Trophoblast cell (in vitro differentiated cells and primary cell): ENCODE measurements around the gene GRIA4.

Experiments used
- DNase-seq, 2 donors: peaks; one replicate each; pipeline ENCODE4 v3.0.0-alpha.2; 2016
- H2AFZ ChIP-seq: 2 replicates; pipeline ENCODE4 v1.6.1; 2013; ENCODE audit warnings: low read length, moderate library complexity, mild to moderate bottlenecking; ENCODE audit not compliant: insufficient read depth, poor library complexity
- H2AK5ac ChIP-seq: 2 replicates; pipeline ENCODE4 v1.6.1; 2013; ENCODE audit warnings: mild to moderate bottlenecking, low read length
- H2BK120ac ChIP-seq: 2 replicates; pipeline ENCODE4 v1.6.1; 2013; ENCODE audit warnings: low read length, mild to moderate bottlenecking, moderate library complexity; ENCODE audit not compliant: insufficient read depth, poor library complexity
- H2BK12ac ChIP-seq: 2 replicates; pipeline ENCODE4 v1.6.1; 2013; ENCODE audit warnings: mild to moderate bottlenecking, low read length, moderate library complexity
- H2BK5ac ChIP-seq: 2 replicates; pipeline ENCODE4 v1.6.1; 2013; ENCODE audit warnings: low read length, low read depth, moderate library complexity, mild to moderate bottlenecking; ENCODE audit not compliant: poor library complexity
- H3K14ac ChIP-seq: 2 replicates; pipeline ENCODE4 v1.6.1; 2013; ENCODE audit warnings: mild to moderate bottlenecking, low read length
- H3K18ac ChIP-seq: 2 replicates; pipeline ENCODE4 v1.6.1; 2013; ENCODE audit warnings: mild to moderate bottlenecking, low read length
- H3K23ac ChIP-seq: 2 replicates; pipeline ENCODE4 v1.6.1; 2013; ENCODE audit warnings: low read length
- H3K27ac ChIP-seq: 2 replicates; pipeline ENCODE4 v1.5.1; 2013; ENCODE audit warnings: low read depth, mild to moderate bottlenecking, inconsistent platforms, low read length, moderate library complexity
- H3K27me3 ChIP-seq: 2 replicates; pipeline ENCODE4 v1.6.1; 2013; ENCODE audit warnings: inconsistent platforms, mild to moderate bottlenecking, low read length, moderate library complexity; ENCODE audit not compliant: insufficient read depth
- H3K36me3 ChIP-seq, 2 experiments: 1 replicate in 1 of 2; 2 replicates in 1 of 2; pipeline ENCODE4 v1.6.1; 2013; ENCODE audit warnings: low read length in 2 of 2, mild to moderate bottlenecking in 2 of 2, moderate library complexity in 1 of 2; ENCODE audit not compliant: insufficient read depth in 2 of 2, control insufficient read depth in 1 of 2
- H3K4ac ChIP-seq: 2 replicates; pipeline ENCODE4 v1.6.1; 2013; ENCODE audit warnings: low read depth, mild to moderate bottlenecking, low read length, moderate library complexity
- H3K4me1 ChIP-seq, 2 experiments: 1 replicate in 1 of 2; 2 replicates in 1 of 2; pipeline ENCODE4 v1.6.1; 2013; ENCODE audit warnings: low read length in 2 of 2, mild to moderate bottlenecking in 2 of 2, moderate library complexity in 1 of 2; ENCODE audit not compliant: insufficient read depth in 2 of 2, control insufficient read depth in 1 of 2
- H3K4me2 ChIP-seq: 2 replicates; pipeline ENCODE4 v1.6.1; 2013; ENCODE audit warnings: inconsistent platforms, mild to moderate bottlenecking, low read length, moderate library complexity
- H3K4me3 ChIP-seq: 2 replicates; pipeline ENCODE4 v1.5.1; 2013; ENCODE audit warnings: mild to moderate bottlenecking, low read depth, low read length, inconsistent platforms
- H3K79me1 ChIP-seq: one replicate; pipeline ENCODE4 v1.6.1; 2013; ENCODE audit warnings: low read length
- H3K79me2 ChIP-seq: 2 replicates; pipeline ENCODE4 v1.6.1; 2013; ENCODE audit warnings: low read length, mild to moderate bottlenecking; ENCODE audit not compliant: control insufficient read depth, insufficient read depth, poor library complexity
- H3K9ac ChIP-seq: 2 replicates; pipeline ENCODE4 v1.6.1; 2013; ENCODE audit warnings: mild to moderate bottlenecking, low read length
- H3K9me3 ChIP-seq: 2 replicates; pipeline ENCODE4 v1.6.1; 2013; ENCODE audit warnings: low read depth, mild to moderate bottlenecking, control low read depth, inconsistent platforms, low read length; ENCODE audit not compliant: insufficient read depth
- H4K12ac ChIP-seq: 2 replicates; pipeline ENCODE4 v1.6.1; 2013; ENCODE audit warnings: low read depth, mild to moderate bottlenecking, low read length, moderate library complexity
- H4K8ac ChIP-seq: 2 replicates; pipeline ENCODE4 v1.6.1; 2013; ENCODE audit warnings: low read depth, mild to moderate bottlenecking, low read length, moderate library complexity
- H4K91ac ChIP-seq: one replicate; pipeline ENCODE4 v1.6.1; 2013; ENCODE audit warnings: low read depth, mild to moderate bottlenecking, low read length, moderate library complexity
- WGBS: extraction: QIAGEN DNeasy Blood & Tissue Kit; methylation state at CpG from one replicate; pipeline ENCODE4 v1.1.7; 2013; ENCODE audit warnings: missing lambda C conversion rate; ENCODE audit not compliant: insufficient read length, insufficient coverage; ENCODE audit errors: extremely low coverage; 5-methylcytosine and 5-hydroxymethylcytosine counted together

GRIA4 gene

DNA sequence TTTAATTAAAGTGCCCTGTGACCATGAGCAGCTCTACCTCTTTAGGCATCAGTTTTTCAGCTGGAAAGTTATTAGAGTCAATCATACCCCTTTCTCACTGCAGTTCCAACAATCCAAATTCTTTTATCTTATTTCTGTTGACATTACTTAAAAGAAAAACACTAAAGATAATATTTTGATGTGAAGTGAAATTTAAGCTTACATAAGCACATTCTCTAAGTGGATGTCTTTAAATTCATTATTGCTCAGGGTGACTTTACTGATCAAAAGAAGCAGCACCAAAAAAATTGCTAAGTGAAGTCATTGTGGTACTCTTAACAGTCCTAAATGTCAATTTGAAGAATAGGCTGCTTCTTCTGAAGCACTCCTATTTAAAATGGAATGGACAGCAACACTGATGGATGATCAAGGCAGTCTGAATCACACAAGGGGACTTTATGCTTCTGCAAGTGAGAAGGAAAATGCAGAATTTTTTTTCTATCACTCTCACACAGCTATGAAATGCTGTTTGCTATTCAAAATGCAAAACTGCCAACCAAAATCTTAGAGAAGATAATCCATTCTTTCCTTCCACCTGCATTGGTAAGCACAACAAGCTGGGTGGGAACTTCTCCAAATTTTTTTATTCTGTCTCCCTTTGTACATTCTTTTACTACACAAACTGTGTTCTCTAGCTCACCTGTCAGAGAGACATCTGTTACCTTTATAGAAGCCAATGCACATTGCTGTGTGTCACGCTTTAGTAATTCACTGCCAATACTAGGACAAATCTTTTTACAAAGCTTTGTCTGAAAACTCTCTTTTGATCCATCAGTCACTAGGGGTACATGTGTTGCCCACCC, 179.9 kb downstream of the GRIA4 start:
- Histone ChIP-seq H2BK12ac (no peak overlapping the region), H3K18ac (no peak overlapping the region), H3K4me2 (no peak overlapping the region), H3K27ac (no peak overlapping the region), H3K9me3 (no peaks in the 10 kb centered on the region), H3K14ac (no peak overlapping the region), H3K36me3 (no peaks in the 10 kb centered on the region), H4K12ac (no peak overlapping the region), H2BK120ac (no peak overlapping the region), H2BK5ac (no peak overlapping the region), H3K23ac (no peak overlapping the region), H4K8ac (no peak overlapping the region), H3K4ac (no peak overlapping the region), H3K79me2 (no peaks in the 10 kb centered on the region), H3K9ac (no peak overlapping the region), H4K91ac (no peak overlapping the region), H3K27me3 (no peaks in the 10 kb centered on the region), H3K4me3 (no peak overlapping the region), H2AFZ (no peak overlapping the region), H2AK5ac (no peak overlapping the region), H3K79me1 (no peaks in the 10 kb centered on the region), H3K4me1 (no peaks in the 10 kb centered on the region)
- no peak for DNase-seq
- WGBS: no CpG with 5 or more reads among the region's 1 CpG

DNA sequence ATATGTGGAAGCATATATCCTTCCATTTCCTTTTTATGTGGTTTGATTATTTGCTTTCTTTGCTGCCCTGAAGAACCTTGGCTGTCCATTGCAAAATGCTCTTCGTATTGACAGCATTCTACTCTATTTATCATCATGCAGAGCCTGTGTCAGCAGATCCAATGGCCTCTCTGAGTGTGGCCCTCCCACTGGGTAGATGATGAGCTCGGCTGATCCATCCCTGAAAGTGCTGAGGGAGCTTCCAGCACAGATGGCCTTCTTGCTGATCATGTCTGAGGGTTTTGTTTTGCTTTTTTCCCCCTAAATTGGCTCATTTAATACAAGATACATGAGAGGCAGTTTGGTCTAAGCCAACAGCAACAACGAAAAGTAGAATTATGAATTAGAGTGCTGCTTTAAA, 181.0 kb downstream of the GRIA4 start:
- H3K9me3 ChIP-seq: no peaks in the 10 kb centered on the region
- no peak overlapping the region for H2BK12ac ChIP-seq
- H3K27ac ChIP-seq: no peak overlapping the region
- H3K79me2 ChIP-seq: no peaks in the 10 kb centered on the region
- H3K18ac ChIP-seq: no peak overlapping the region
- H3K4me2 ChIP-seq: no peak overlapping the region
- no peak overlapping the region for H4K91ac ChIP-seq
- no peaks in the 10 kb centered on the region for H3K79me1 ChIP-seq
- no peak overlapping the region for H4K12ac ChIP-seq
- H3K4me3 ChIP-seq: no peak overlapping the region
- H3K36me3 ChIP-seq: no peaks in the 10 kb centered on the region
- no CpG with 5 or more reads among the region's 3 CpGs for WGBS
- no peak overlapping the region for H3K14ac ChIP-seq
- no peak overlapping the region for H2BK120ac ChIP-seq
- no peak overlapping the region for H3K4ac ChIP-seq
- H4K8ac ChIP-seq: no peak overlapping the region
- no peak for DNase-seq
- no peak overlapping the region for H3K23ac ChIP-seq
- no peak overlapping the region for H3K9ac ChIP-seq
- H2AK5ac ChIP-seq: no peak overlapping the region
- H2BK5ac ChIP-seq: no peak overlapping the region
- no peaks in the 10 kb centered on the region for H3K27me3 ChIP-seq
- H3K4me1 ChIP-seq: no peaks in the 10 kb centered on the region
- no peak overlapping the region for H2AFZ ChIP-seq

DNA sequence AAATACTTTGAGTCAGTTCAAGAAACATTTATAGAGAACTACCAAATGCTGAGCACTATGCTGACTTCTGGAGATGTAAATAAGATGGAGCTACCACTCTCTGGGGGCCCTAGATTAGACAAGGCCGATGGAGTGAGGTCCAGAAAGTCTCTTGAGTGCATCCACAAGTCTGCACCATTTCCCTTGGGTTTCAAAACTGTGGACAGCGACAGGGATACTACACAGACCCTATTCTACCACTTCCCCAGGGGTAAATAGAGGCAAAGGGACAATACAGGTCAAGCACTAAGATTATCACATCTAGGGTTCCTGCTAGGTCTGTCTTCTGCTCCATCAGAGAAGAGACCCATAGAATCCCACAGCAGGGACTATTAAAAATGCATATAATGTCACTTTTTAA, 183.2 kb downstream of the GRIA4 start:
- Histone ChIP-seq H3K18ac (no peak overlapping the region), H3K14ac (no peak overlapping the region), H3K4me1 (no peaks in the 10 kb centered on the region), H3K27ac (no peak overlapping the region), H3K9me3 (no peaks in the 10 kb centered on the region), H4K8ac (no peak overlapping the region), H3K79me2 (no peaks in the 10 kb centered on the region), H3K79me1 (no peaks in the 10 kb centered on the region), H3K36me3 (no peaks in the 10 kb centered on the region), H3K4me3 (no peak overlapping the region), H4K12ac (no peak overlapping the region), H3K27me3 (no peaks in the 10 kb centered on the region), H2AFZ (no peak overlapping the region), H2BK5ac (no peak overlapping the region), H2AK5ac (no peak overlapping the region), H2BK120ac (no peak overlapping the region), H2BK12ac (no peak overlapping the region), H3K4me2 (no peak overlapping the region), H3K23ac (no peak overlapping the region), H4K91ac (no peak overlapping the region), H3K4ac (no peak overlapping the region), H3K9ac (no peak overlapping the region)
- no peak for DNase-seq
- no CpG with 5 or more reads among the region's 2 CpGs for WGBS

DNA sequence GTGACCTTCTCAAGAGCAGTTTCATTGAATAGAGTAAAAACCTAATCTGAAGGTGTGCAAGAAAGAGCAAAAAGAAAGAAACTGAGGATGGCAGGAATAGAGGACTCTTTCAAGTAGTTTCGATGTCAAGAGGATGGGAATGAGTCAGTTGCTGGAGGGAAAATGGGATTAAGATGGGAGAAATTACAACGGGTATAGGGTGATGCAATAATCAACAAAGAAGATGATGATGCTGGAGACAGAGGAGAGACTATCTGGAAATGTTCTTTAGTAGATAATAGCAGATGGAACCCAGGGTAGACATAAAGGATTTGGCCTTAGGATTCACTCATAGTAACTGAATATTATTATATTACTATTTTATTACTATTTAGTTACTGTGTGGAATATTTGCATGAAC, 189.4 kb downstream of the GRIA4 start:
- Histone ChIP-seq H3K4ac (no peak overlapping the region), H3K27ac (no peak overlapping the region), H3K9ac (no peak overlapping the region), H2AK5ac (no peak overlapping the region), H2AFZ (no peak overlapping the region), H2BK120ac (no peak overlapping the region), H3K27me3 (no peaks in the 10 kb centered on the region), H4K8ac (no peak overlapping the region), H3K14ac (no peak overlapping the region), H4K91ac (no peak overlapping the region), H3K18ac (no peak overlapping the region), H4K12ac (no peak overlapping the region), H3K79me2 (no peaks in the 10 kb centered on the region), H2BK12ac (no peak overlapping the region), H3K4me3 (no peak overlapping the region), H2BK5ac (no peak overlapping the region), H3K4me2 (no peak overlapping the region), H3K79me1 (no peaks in the 10 kb centered on the region), H3K36me3 (no peaks in the 10 kb centered on the region), H3K9me3 (no peaks in the 10 kb centered on the region), H3K23ac (no peak overlapping the region), H3K4me1 (no peaks in the 10 kb centered on the region)
- WGBS: no CpG with 5 or more reads among the region's 2 CpGs
- no peak for DNase-seq
